Ovary (tissue), 9 donors: ENCODE data around the gene SYT2. TPM values are rescaled to one million over a fixed set of nuclear protein-coding genes. Genes with fewer than 3 reads are reported as not detected.
"Not testable (repeated sequence)": the region's sequence is repeated elsewhere in the genome, so short reads cannot be mapped to it uniquely, and the experiment has no call there.

Experiments
- DNase-seq, 5 donors: peaks; one replicate each; pipeline ENCODE4 v3.0.0-alpha.2; 2019 to 2020
- H3K27ac ChIP-seq, 2 donors: fragments of 200-600 bp; one replicate each; pipeline versions ENCODE4 v1.5.1 to v1.8.0; 2019 to 2022
- H3K27me3 ChIP-seq: fragments of 200-600 bp; one replicate; pipeline ENCODE4 v1.8.0; 2022
- H3K36me3 ChIP-seq: fragments of 200-600 bp; sonication (generic); one replicate; pipeline ENCODE4 v1.5.1; 2019
- H3K4me1 ChIP-seq: one replicate; pipeline ENCODE4 v1.8.1; 2013; ENCODE audit warnings: mild to moderate bottlenecking, moderate library complexity; ENCODE audit not compliant: insufficient read depth
- H3K4me3 ChIP-seq: fragments of 200-600 bp; sonication (generic); one replicate; pipeline ENCODE4 v1.5.1; 2017
- H3K9me3 ChIP-seq, 2 donors: fragments of 200-600 bp in 1 of 2; sonication (generic) in 1 of 2; one replicate each; pipeline versions ENCODE4 v1.5.1 to v1.8.1; 2013 to 2019; ENCODE audit warnings: mild to moderate bottlenecking in 1 of 2, moderate library complexity in 1 of 2
- CTCF ChIP-seq, 3 donors: fragments of 450-650 bp in 2 of 3; fragments of 200-600 bp in 1 of 3; IDR thresholded peaks; one replicate each; pipeline versions ENCODE4 v1.5.1 to v1.8.0; 2016 to 2022; ENCODE audit warnings: antibody characterized with exemption in 3 of 3, mild to moderate bottlenecking in 1 of 3
- EP300 ChIP-seq: sonication (generic); formaldehyde crosslinking; IDR thresholded peaks from one replicate; pipeline ENCODE4 v1.6.1; 2017; ENCODE audit warnings: antibody characterized with exemption
- POLR2A ChIP-seq: fragments of 450-650 bp; IDR thresholded peaks from one replicate; pipeline ENCODE4 v1.6.1; 2017; ENCODE audit warnings: antibody characterized with exemption, mild to moderate bottlenecking, moderate library complexity
- WGBS, 3 donors: extraction: QIAGEN DNeasy Blood & Tissue Kit in 1 of 3; methylation state at CpG; one replicate each; pipeline versions ENCODE4 v1.1.5 to v1.1.7; 2013 to 2017; 5-methylcytosine and 5-hydroxymethylcytosine counted together
- intact Hi-C, 4 donors: fragments of 100-400 bp; cut with DNase I; formaldehyde crosslinking; loops; one replicate each; pipeline versions ENCODE4 v1.11.0 to v1.15.1; 2022 to 2023
- polyA plus RNA-seq, 2 donors: library from polyadenylated mRNA; stranded (reverse); fragments of 200-250 nt in 1 of 2; fragments of 350-450 nt in 1 of 2; fragmentation: Illumina TruSeq in 1 of 2; extraction: RNeasy Lipid Tissue Mini Kit (QIAGEN cat#74804) in 1 of 2; gene quantifications; one replicate each; pipeline ENCODE4 v1.2.3, GENCODE V29; 2013 to 2014
- total RNA-seq, 7 donors: library from RNA; depleted of rRNA in 2 of 7; stranded (reverse); fragments of >200 nt in 2 of 7; fragmentation: NEBNext Ultra II Directional in 3 of 7; extraction: Animal tissue kit (Norgen Biotek cat#: 25700) in 3 of 7; gene quantifications; one replicate each; pipeline versions ENCODE4 v1.1.0 to v1.2.4, GENCODE V29; 2016 to 2023
- donor health status: DM: no; HTN: no; CAD: no; lungs with moderate emphysema.
- donor health status: DM: no; HTN: no; CAD: no.
- donor health status: Bipolar disorder and iron deficiency.
- donor health status: DM: yes; HTN: yes; CAD: no.
- donor health status: DM: no; HTN: no; CAD: no.
- donor health status: DM: yes; HTN: yes; CAD: no.

Gene SYT2
- total and polyA plus RNA-seq, 9 donors = 0.34 to 5.5 (median 0.57) TPM; not detected in 1

GRCh38 chr1:202623075-202623474, 87.2 kb downstream of the SYT2 start:
- Histone ChIP-seq H3K36me3 (no peaks in the 10 kb centered on the region), H3K4me1 (peaks cover 20% of the 10 kb centered on the region), H3K27me3 (no peaks in the 10 kb centered on the region), H3K27ac (peak overlapping the region in 1 of 2 donors; percentile 27), H3K4me3 (peak overlapping the region; percentile 18), H3K9me3 (no peaks in the 10 kb centered on the region)
- intact Hi-C loops = loop anchor here in 1 of 4 donors (10.0 kb wide), 1 partner anchor 48 kb away; no protein-coding TSS in a partner anchor
- WGBS, 3 donors = 25 to 56% (median 41%) methylated on average over 3 to 7 of the region's 7 CpGs
- no peak for TF ChIP-seq POLR2A
- no peak for TF ChIP-seq EP300
- TF ChIP-seq CTCF (IDR thresholded peaks at IDR 0.05) = no peak
- peak; percentile 50 to 71 (median 63) for DNase-seq

GRCh38 chr1:202622388-202622787, 87.9 kb downstream of the SYT2 start:
- TF ChIP-seq CTCF (IDR thresholded peaks at IDR 0.05) (no peak), POLR2A (no peak), EP300 (no peak)
- WGBS, 3 donors = 85 to 93% (median 90%) methylated on average over 8 of the region's 8 CpGs
- DNase-seq = peak in 1 of 5 donors; percentile 30
- Histone ChIP-seq H3K4me1 (peaks cover 20% of the 10 kb centered on the region), H3K27me3 (no peaks in the 10 kb centered on the region), H3K36me3 (no peaks in the 10 kb centered on the region), H3K9me3 (no peaks in the 10 kb centered on the region), H3K27ac (no peak overlapping the region), H3K4me3 (no peak overlapping the region)
- intact Hi-C loops = loop anchor here in 1 of 4 donors (10.0 kb wide), 1 partner anchor 48 kb away; no protein-coding TSS in a partner anchor

- no peaks in the 10 kb centered on the region for H3K27me3 ChIP-seq
- intact Hi-C loops = loop anchor here in 1 of 4 donors (10.0 kb wide), 1 partner anchor 47 kb away; no protein-coding TSS in a partner anchor
- no peaks in the 10 kb centered on the region for H3K9me3 ChIP-seq
- DNase-seq = no peak
- H3K4me3 ChIP-seq = no peak overlapping the region
- no peak overlapping the region for H3K27ac ChIP-seq
- TF ChIP-seq EP300 = no peak
- TF ChIP-seq POLR2A = no peak
- TF ChIP-seq CTCF (IDR thresholded peaks at IDR 0.05) = no peak
- peaks cover 20% of the 10 kb centered on the region for H3K4me1 ChIP-seq
- H3K36me3 ChIP-seq = no peaks in the 10 kb centered on the region
- WGBS, 3 donors = 82 to 97% (median 90%) methylated on average over 3 of the region's 3 CpGs
Observed at GRCh38 chr1:202621446-202621845, 88.8 kb downstream of the SYT2 start.

- H3K4me1 ChIP-seq = peaks cover 30% of the 10 kb centered on the region
- WGBS, 3 donors = 95 to 100% (median 100%) methylated on average over 1 to 2 of the region's 2 CpGs
Observed at GRCh38 chr1:202620036-202620435, 90.2 kb downstream of the SYT2 start.

GRCh38 chr1:202619505-202619904, 90.7 kb downstream of the SYT2 start:
- DNase-seq = no peak
- H3K4me1 ChIP-seq = peaks cover 28% of the 10 kb centered on the region
- H3K9me3 ChIP-seq = no peaks in the 10 kb centered on the region
- TF ChIP-seq POLR2A (no peak), EP300 (no peak), CTCF (IDR thresholded peaks at IDR 0.05) (no peak)
- WGBS, 3 donors = 45 to 86% (median 76%) methylated on average over 2 of the region's 2 CpGs
- H3K27me3 ChIP-seq = no peaks in the 10 kb centered on the region
- no peaks in the 10 kb centered on the region for H3K36me3 ChIP-seq
- no peak overlapping the region for H3K27ac ChIP-seq
- intact Hi-C loops = no loop called here
- H3K4me3 ChIP-seq = no peak overlapping the region

More at GRCh38 chr1:202620036-202620435, 90.2 kb downstream of the SYT2 start:
- H3K4me3 ChIP-seq, H3K36me3 ChIP-seq, DNase-seq, H3K27me3 ChIP-seq, H3K27ac ChIP-seq, H3K9me3 ChIP-seq: not testable (repeated sequence)
- intact Hi-C loops = loop anchor here in 1 of 4 donors (10.0 kb wide), 1 partner anchor 45 kb away; no protein-coding TSS in a partner anchor

GRCh38 chr1:202619012-202619411, 91.2 kb downstream of the SYT2 start:
- peak overlapping the region; percentile 13 to 52 for H3K27ac ChIP-seq
- peaks cover 28% of the 10 kb centered on the region for H3K4me1 ChIP-seq

More at GRCh38 chr1:202619012-202619411, 91.2 kb downstream of the SYT2 start:
- H3K36me3 ChIP-seq, H3K9me3 ChIP-seq, H3K27me3 ChIP-seq, intact Hi-C loops, H3K4me3 ChIP-seq: not testable (repeated sequence)
- peak; percentile 53 to 86 (median 77) for DNase-seq
- 6 to 10% (median 7%) methylated on average over 11 of the region's 11 CpGs for WGBS, 3 donors
